Ascending aorta (tissue), 2 donors: ENCODE measurements around the gene SYVN1. TPM values are rescaled to one million over a fixed set of nuclear protein-coding genes. Genes with fewer than 3 reads are reported as not detected.

Experiments used
- DNase-seq, 2 donors: peaks; one replicate each; pipeline ENCODE4 v3.0.0-alpha.2; 2019; ENCODE audit warnings: low spot score in 2 of 2
- H3K27ac ChIP-seq, 2 donors: fragments of 200-600 bp; sonication (generic); one replicate each; pipeline ENCODE4 v1.5.1; 2016 to 2017; ENCODE audit warnings: mild to moderate bottlenecking in 1 of 2
- H3K27me3 ChIP-seq: fragments of 200-600 bp; sonication (generic); one replicate; pipeline ENCODE4 v1.5.1; 2017
- H3K36me3 ChIP-seq, 2 donors: fragments of 200-600 bp; sonication (generic); one replicate each; pipeline ENCODE4 v1.5.1; 2016
- H3K4me1 ChIP-seq, 2 donors: fragments of 200-600 bp; sonication (generic); one replicate each; pipeline ENCODE4 v1.5.1; 2016 to 2017; ENCODE audit warnings: mild to moderate bottlenecking in 1 of 2
- H3K4me3 ChIP-seq, 2 donors: fragments of 200-600 bp; sonication (generic); one replicate each; pipeline ENCODE4 v1.5.1; 2016 to 2017; ENCODE audit warnings: mild to moderate bottlenecking in 1 of 2
- H3K9me3 ChIP-seq, 2 donors: fragments of 200-600 bp; sonication (generic); one replicate each; pipeline ENCODE4 v1.5.1; 2016
- CTCF ChIP-seq, 3 experiments: fragments of 200-600 bp in 2 of 3; fragments of 450-650 bp in 1 of 3; sonication (generic) in 2 of 3; IDR thresholded peaks; one replicate each; pipeline ENCODE4 v1.5.1; 2016 to 2019; ENCODE audit warnings: antibody characterized with exemption in 3 of 3, mild to moderate bottlenecking in 1 of 3, moderate library complexity in 1 of 3
- intact Hi-C: fragments of 100-400 bp; cut with DNase I; formaldehyde crosslinking; loops from one replicate; pipeline ENCODE4 v1.15.1; 2023
- total RNA-seq: library from RNA; depleted of rRNA; stranded (reverse); fragments of >200 nt; gene quantifications from one replicate; pipeline ENCODE4 v1.1.0, GENCODE V29; 2016

Gene SYVN1
- total RNA-seq, 1 donor from 2014 or later, result 229 TPM

GRCh38 chr11:65084598-65085375 lies 49.5 kb downstream of the SYVN1 start:
- Histone ChIP-seq H3K27ac (peak overlapping the region; percentile 93 to 97), H3K4me3 (peak overlapping the region; percentile 85 to 90), H3K4me1 (peaks cover 10% of the 10 kb centered on the region in 2 donors), H3K27me3 (no peaks in the 10 kb centered on the region), H3K9me3 (no peaks in the 10 kb centered on the region), H3K36me3 (peaks cover 28 to 43% of the 10 kb centered on the region in 2 donors)
- DNase-seq, result no peak
- intact Hi-C loops, result loop anchor here (1.0 to 10.0 kb wide), 8 partner anchors 12 to 280 kb away; partner anchors contain the start of genes ATG2A, FAU, MAP4K2 and MRPL49
- TF ChIP-seq CTCF (IDR thresholded peaks at IDR 0.05), result no peak

- Histone ChIP-seq H3K27me3 (no peaks in the 10 kb centered on the region), H3K27ac (peak within 1 kb of the TSS; percentile 93 to 97), H3K4me3 (peak within 1 kb of the TSS; percentile 85 to 90), H3K9me3 (no peaks in the 10 kb centered on the region), H3K36me3 (peaks cover 28 to 37% of the 10 kb centered on the region in 2 donors), H3K4me1 (peaks cover 10% of the 10 kb centered on the region in 2 donors)
- peak; percentile 77 to 97 for DNase-seq
- no peak for TF ChIP-seq CTCF (IDR thresholded peaks at IDR 0.05)
- intact Hi-C loops, result loop anchor here (1.0 to 10.0 kb wide), 8 partner anchors 12 to 279 kb away; partner anchors contain the start of genes ATG2A, FAU, MAP4K2 and MRPL49
Measured at GRCh38 chr11:65083834-65084597, 50.3 kb downstream of the SYVN1 start, which contains the start of the genes CDCA5 and ZFPL1. CDCA5 (minus strand) TSS chr11:65084040; CDS start chr11:65083978, 62 bp downstream. ZFPL1 (plus strand) TSS chr11:65084222; CDS start chr11:65084699, 477 bp downstream.

- Histone ChIP-seq H3K27me3 (no peaks in the 10 kb centered on the region), H3K9me3 (no peaks in the 10 kb centered on the region), H3K36me3 (peaks cover 26 to 29% of the 10 kb centered on the region in 2 donors), H3K4me1 (peaks cover 10% of the 10 kb centered on the region in 2 donors), H3K4me3 (peak overlapping the region; percentile 85 to 90), H3K27ac (peak overlapping the region; percentile 93 to 97)
- no peak for TF ChIP-seq CTCF (IDR thresholded peaks at IDR 0.05)
- intact Hi-C loops, result loop anchor here (5.0 to 10.0 kb wide), 3 partner anchors 41 to 278 kb away; partner anchors contain the start of genes MAP4K2, SAC3D1 and SNX15
- no peak for DNase-seq
Measured at GRCh38 chr11:65083134-65083833, 51.0 kb downstream of the SYVN1 start.

GRCh38 chr11:65078786-65079342 lies 55.5 kb downstream of the SYVN1 start:
- intact Hi-C loops, result no loop called here
- DNase-seq, result no peak
- Histone ChIP-seq H3K27me3 (no peaks in the 10 kb centered on the region), H3K4me3 (no peak overlapping the region), H3K9me3 (no peaks in the 10 kb centered on the region), H3K27ac (no peak overlapping the region), H3K36me3 (no peaks in the 10 kb centered on the region), H3K4me1 (no peaks in the 10 kb centered on the region)
- TF ChIP-seq CTCF (IDR thresholded peaks at IDR 0.05), result no peak

GRCh38 chr11:65078151-65078550 lies 56.2 kb downstream of the SYVN1 start:
- H3K4me3 ChIP-seq, result no peak overlapping the region
- no peaks in the 10 kb centered on the region for H3K4me1 ChIP-seq
- no peaks in the 10 kb centered on the region for H3K27me3 ChIP-seq
- H3K9me3 ChIP-seq, result no peaks in the 10 kb centered on the region
- H3K27ac ChIP-seq, result no peak overlapping the region
- no peak for DNase-seq
- intact Hi-C loops, result no loop called here
- peak in 1 of 3 experiments; percentile 38 for TF ChIP-seq CTCF (IDR thresholded peaks at IDR 0.05)
- H3K36me3 ChIP-seq, result no peaks in the 10 kb centered on the region
